Large intestine (tissue), 3 donors: Measurements from ENCODE around the gene ADNP2. TPM values are rescaled to one million over a fixed set of nuclear protein-coding genes. Genes with fewer than 3 reads are reported as not detected.

Experiments
- DNase-seq, 2 donors: peaks; one replicate each; pipeline versions ENCODE4 v3.0.0 to v3.0.0-alpha.2; 2013
- H3K27ac ChIP-seq: one replicate; pipeline ENCODE4 v1.5.1; 2013; ENCODE audit warnings: low read length
- H3K27me3 ChIP-seq: 2 replicates; pipeline ENCODE4 v1.6.1; 2013; ENCODE audit warnings: low read length; ENCODE audit not compliant: control insufficient read depth, insufficient read depth
- H3K36me3 ChIP-seq: 2 replicates; pipeline ENCODE4 v1.6.1; 2013; ENCODE audit warnings: low read length; ENCODE audit not compliant: control insufficient read depth, insufficient read depth
- H3K4me1 ChIP-seq: one replicate; pipeline ENCODE4 v1.6.1; 2013; ENCODE audit warnings: low read length; ENCODE audit not compliant: control insufficient read depth, insufficient read depth
- H3K4me3 ChIP-seq: one replicate; pipeline ENCODE4 v1.5.1; 2013; ENCODE audit warnings: low read length
- H3K9me3 ChIP-seq: one replicate; pipeline ENCODE4 v1.6.1; 2013; ENCODE audit warnings: mild to moderate bottlenecking, low read depth, low read length, moderate library complexity; ENCODE audit not compliant: control insufficient read depth
- WGBS: methylation state at CpG from one replicate; pipeline ENCODE4 v1.1.5; 2013; ENCODE audit warnings: low lambda C conversion rate; ENCODE audit not compliant: insufficient coverage; 5-methylcytosine and 5-hydroxymethylcytosine counted together
- polyA plus RNA-seq: library from polyadenylated mRNA; unstranded; fragments of 120-200 nt; gene quantifications from one replicate; pipeline ENCODE4 v1.2.1, GENCODE V29; 2013

ADNP2 gene
- polyA plus RNA-seq, 1 donor, result 15.6 TPM

DNA sequence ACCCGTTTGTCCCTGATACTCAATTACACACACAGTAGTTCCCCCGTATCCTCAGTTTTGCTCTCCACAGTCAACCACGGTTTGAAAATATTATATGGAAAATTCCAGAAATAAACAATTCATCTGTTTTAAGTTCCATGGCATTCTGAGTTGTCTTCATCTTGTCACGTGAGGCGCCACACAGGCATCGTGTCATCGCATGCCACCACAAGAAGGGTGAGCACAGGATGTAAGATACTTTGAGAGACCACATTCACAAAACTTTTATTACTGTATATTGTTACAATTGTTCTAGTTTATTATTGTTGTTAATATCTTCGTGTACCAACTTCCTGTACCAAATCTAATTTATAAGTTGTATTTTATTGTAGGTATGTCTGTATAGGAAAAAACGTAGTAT is 17.7 kb downstream of the ADNP2 start:
- Histone ChIP-seq H3K36me3 (peaks cover 12% of the 10 kb centered on the region), H3K4me3 (no peak overlapping the region), H3K9me3 (no peaks in the 10 kb centered on the region), H3K4me1 (no peaks in the 10 kb centered on the region), H3K27me3 (no peaks in the 10 kb centered on the region), H3K27ac (no peak overlapping the region)
- WGBS, result 100% methylated on average over 1 of the region's 9 CpGs
- DNase-seq, result no peak

DNA sequence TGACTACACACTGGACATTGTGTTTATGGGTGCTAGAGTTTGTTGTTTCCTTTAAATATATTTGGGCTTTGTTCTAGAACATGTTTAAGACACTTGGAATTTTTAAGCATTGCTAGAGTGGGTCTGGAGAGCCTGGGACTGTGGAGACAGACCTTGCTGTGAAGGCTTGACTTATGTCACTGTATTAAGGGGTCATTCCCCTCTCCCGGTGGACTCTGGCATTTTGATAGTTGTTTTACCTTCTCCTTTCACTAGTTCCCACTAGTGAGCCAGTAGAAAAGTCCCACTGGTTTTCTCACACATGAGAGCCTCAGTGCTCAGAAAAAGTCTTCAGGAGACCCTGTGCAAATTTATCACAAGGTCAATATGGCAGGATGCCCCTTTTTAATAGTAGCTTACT is 18.6 kb downstream of the ADNP2 start:
- H3K27me3 ChIP-seq, result no peaks in the 10 kb centered on the region
- no peaks in the 10 kb centered on the region for H3K4me1 ChIP-seq
- no CpG with 5 or more reads among the region's 1 CpG for WGBS
- H3K4me3 ChIP-seq, result no peak overlapping the region
- no peak for DNase-seq
- H3K36me3 ChIP-seq, result peaks cover 15% of the 10 kb centered on the region
- H3K9me3 ChIP-seq, result no peaks in the 10 kb centered on the region
- H3K27ac ChIP-seq, result no peak overlapping the region

DNA sequence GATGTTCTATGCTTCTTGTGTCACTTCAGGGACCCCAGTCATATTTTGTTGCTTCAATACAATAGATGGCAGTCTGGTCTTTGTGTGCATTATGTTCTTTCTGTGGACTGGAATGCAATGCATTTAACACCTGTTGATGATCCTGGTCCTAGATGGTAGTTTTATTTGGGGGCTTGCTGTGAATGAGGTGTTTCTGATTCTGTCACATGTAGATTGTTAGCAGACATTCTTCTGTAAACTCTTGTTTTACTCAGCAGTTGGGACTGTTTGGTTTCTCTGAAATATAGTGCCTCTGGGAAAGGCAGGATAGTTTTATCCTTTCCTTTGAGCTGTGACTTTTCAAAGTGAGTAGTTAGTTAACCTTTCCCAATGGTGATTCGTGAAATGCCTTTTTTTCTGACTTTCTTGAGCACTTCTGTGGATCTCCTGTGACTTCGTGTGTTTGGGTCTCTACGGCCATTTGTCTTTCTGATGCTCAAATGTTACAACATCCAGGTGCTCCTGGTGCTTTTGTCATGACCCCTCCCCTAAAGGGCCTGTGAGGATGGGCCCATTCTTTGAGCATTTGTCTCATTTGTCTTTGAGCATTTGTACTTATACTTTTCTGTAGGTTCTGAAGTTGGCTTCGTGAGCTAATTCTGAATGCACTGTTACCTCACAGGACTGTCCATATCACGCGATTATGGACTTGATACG is 20.8 kb downstream of the ADNP2 start:
- Histone ChIP-seq H3K4me3 (no peak overlapping the region), H3K36me3 (peaks cover 32% of the 10 kb centered on the region), H3K9me3 (no peaks in the 10 kb centered on the region), H3K27ac (no peak overlapping the region), H3K4me1 (no peaks in the 10 kb centered on the region), H3K27me3 (no peaks in the 10 kb centered on the region)
- DNase-seq, result no peak
- WGBS, result 98% methylated on average over 6 of the region's 7 CpGs

GRCh38 chr18:80130555-80130954 is 21.5 kb downstream of the ADNP2 start:
- Histone ChIP-seq H3K4me3 (no peak overlapping the region), H3K27ac (no peak overlapping the region), H3K36me3 (peaks cover 36% of the 10 kb centered on the region), H3K9me3 (no peaks in the 10 kb centered on the region), H3K27me3 (no peaks in the 10 kb centered on the region), H3K4me1 (no peaks in the 10 kb centered on the region)
- no peak for DNase-seq
- WGBS, result no CpG with 5 or more reads among the region's 5 CpGs

- WGBS, result 92% methylated on average over 2 of the region's 3 CpGs
- DNase-seq, result no peak
- Histone ChIP-seq H3K36me3 (peaks cover 50% of the 10 kb centered on the region), H3K27me3 (no peaks in the 10 kb centered on the region), H3K4me1 (no peaks in the 10 kb centered on the region), H3K9me3 (no peaks in the 10 kb centered on the region), H3K27ac (no peak overlapping the region), H3K4me3 (no peak overlapping the region)
Measured at GRCh38 chr18:80132180-80132812, 23.2 kb downstream of the ADNP2 start.

- DNase-seq, result no peak
- Histone ChIP-seq H3K4me1 (no peaks in the 10 kb centered on the region), H3K4me3 (no peak overlapping the region), H3K36me3 (peaks cover 54% of the 10 kb centered on the region), H3K27me3 (no peaks in the 10 kb centered on the region), H3K27ac (no peak overlapping the region), H3K9me3 (no peaks in the 10 kb centered on the region)
- 100% methylated on average over 1 of the region's 1 CpG for WGBS
Measured at GRCh38 chr18:80133124-80133523, 24.1 kb downstream of the ADNP2 start.

- DNase-seq, result no peak
- Histone ChIP-seq H3K9me3 (no peaks in the 10 kb centered on the region), H3K4me3 (no peak overlapping the region), H3K36me3 (peaks cover 63% of the 10 kb centered on the region), H3K27me3 (no peaks in the 10 kb centered on the region), H3K4me1 (no peaks in the 10 kb centered on the region), H3K27ac (no peak overlapping the region)
- WGBS, result no CpG with 5 or more reads among the region's 1 CpG
Measured at GRCh38 chr18:80135136-80135535, 26.1 kb downstream of the ADNP2 start.

- Histone ChIP-seq H3K9me3 (no peaks in the 10 kb centered on the region), H3K4me1 (no peaks in the 10 kb centered on the region), H3K27me3 (no peaks in the 10 kb centered on the region), H3K4me3 (no peak overlapping the region), H3K36me3 (peaks cover 61% of the 10 kb centered on the region), H3K27ac (no peak overlapping the region)
- whole genome bisulfite sequencing, result no CpG with 5 or more reads among the region's 8 CpGs
- no peak for DNase-seq
Measured at GRCh38 chr18:80136679-80137078, 27.6 kb downstream of the ADNP2 start.

- no peak for DNase-seq
- H3K27ac ChIP-seq, result no peak overlapping the region
- no peak overlapping the region for H3K4me3 ChIP-seq
- no peaks in the 10 kb centered on the region for H3K4me1 ChIP-seq
- peaks cover 62% of the 10 kb centered on the region for H3K36me3 ChIP-seq
- no peaks in the 10 kb centered on the region for H3K9me3 ChIP-seq
- H3K27me3 ChIP-seq, result no peaks in the 10 kb centered on the region
- WGBS, result 100% methylated on average over 1 of the region's 14 CpGs
Measured at GRCh38 chr18:80137137-80137536, 28.1 kb downstream of the ADNP2 start.

GRCh38 chr18:80137976-80138375 is 28.9 kb downstream of the ADNP2 start:
- Histone ChIP-seq H3K27ac (no peak overlapping the region), H3K4me3 (no peak overlapping the region), H3K27me3 (no peaks in the 10 kb centered on the region), H3K4me1 (no peaks in the 10 kb centered on the region), H3K9me3 (no peaks in the 10 kb centered on the region), H3K36me3 (peaks cover 60% of the 10 kb centered on the region)
- no peak for DNase-seq
- no CpG with 5 or more reads among the region's 12 CpGs for WGBS
